Measurements from ENCODE around the gene PSMD2.

The PSMD2 gene

GRCh38 chr3:184354121-184354728 is 55.2 kb downstream of the PSMD2 start:
- peak; percentile 95 for TF ChIP-seq CTCF (conservative IDR thresholded peaks at IDR 0.05)
- no peak for TF ChIP-seq ZFX (IDR thresholded peaks at IDR 0.05)
- no peak overlapping the region for H3K27ac ChIP-seq

DNA sequence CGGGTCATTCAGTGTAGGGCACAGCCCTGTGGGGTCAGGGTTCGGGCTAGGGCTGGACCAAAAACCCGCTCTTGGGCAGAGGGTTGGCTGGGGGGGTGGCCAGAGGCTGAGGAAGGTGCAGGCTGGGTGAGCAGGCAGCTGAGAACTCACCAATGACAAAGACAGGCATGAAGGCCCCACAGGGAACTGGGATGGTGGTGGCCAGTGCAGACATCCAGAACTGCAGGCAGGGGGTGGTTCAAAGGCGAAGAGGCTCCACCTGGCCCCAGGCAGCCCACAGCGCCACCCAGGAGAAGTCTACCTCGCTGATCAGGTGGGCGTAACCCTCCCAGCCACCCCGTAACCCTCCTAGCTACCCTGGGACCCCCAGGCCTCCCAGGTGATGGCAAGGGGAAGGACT is 55.7 kb downstream of the PSMD2 start:
- TF ChIP-seq ZFX (IDR thresholded peaks at IDR 0.05), result no peak
- TF ChIP-seq CTCF (conservative IDR thresholded peaks at IDR 0.05), result no peak
- no peak overlapping the region for H3K27ac ChIP-seq

- H3K27ac ChIP-seq, result no peak overlapping the region
Observed at GRCh38 chr3:184355261-184356040, 56.4 kb downstream of the PSMD2 start.

GRCh38 chr3:184357248-184358123 is 58.4 kb downstream of the PSMD2 start:
- TF ChIP-seq ZFX (IDR thresholded peaks at IDR 0.05) (no peak), CTCF (conservative IDR thresholded peaks at IDR 0.05) (no peak)
- H3K27ac ChIP-seq, result no peak overlapping the region

More at GRCh38 chr3:184355261-184356040, 56.4 kb downstream of the PSMD2 start:
- TF ChIP-seq ZFX (IDR thresholded peaks at IDR 0.05), result no peak
- TF ChIP-seq CTCF (conservative IDR thresholded peaks at IDR 0.05), result no peak

- TF ChIP-seq CTCF (conservative IDR thresholded peaks at IDR 0.05), result no peak
- no peak for TF ChIP-seq ZFX (IDR thresholded peaks at IDR 0.05)
- H3K27ac ChIP-seq, result no peak overlapping the region
Observed at GRCh38 chr3:184358124-184358767, 59.2 kb downstream of the PSMD2 start.

All from C4-2B (cell line).